Astrocyte of the hippocampus (primary cell): ENCODE measurements around the gene RXFP4.
"Not testable (repeated sequence)": the region's sequence is repeated elsewhere in the genome, so short reads cannot be mapped to it uniquely, and the experiment has no call there.

Experiments
- DNase-seq: peaks from one replicate; pipeline ENCODE4 v3.0.0; 2011; ENCODE audit warnings: low read depth, low spot score

RXFP4 gene

GRCh38 chr1:155940993-155941844 lies at the start of gene RXFP4:
Gene RXFP4, plus strand, starts transcription at chr1:155941638. Its CDS starts 72 bp downstream, at chr1:155941710.
- DNase-seq = no peak

GRCh38 chr1:155892796-155893195 lies 48.6 kb upstream of the RXFP4 start:
- peak; percentile 74 for DNase-seq

- DNase-seq = peak; percentile 75
Measured at GRCh38 chr1:155893389-155894142, 47.9 kb upstream of the RXFP4 start.

- DNase-seq = not testable (repeated sequence)
Measured at GRCh38 chr1:155895617-155896016, 45.8 kb upstream of the RXFP4 start.

GRCh38 chr1:155896476-155896875 lies 45.0 kb upstream of the RXFP4 start:
- DNase-seq = not testable (repeated sequence)

GRCh38 chr1:155897746-155898145 lies 43.7 kb upstream of the RXFP4 start:
- no peak for DNase-seq

- DNase-seq = no peak
Measured at GRCh38 chr1:155898888-155899287, 42.5 kb upstream of the RXFP4 start.

- no peak for DNase-seq
Measured at GRCh38 chr1:155899683-155900082, 41.8 kb upstream of the RXFP4 start.

GRCh38 chr1:155900161-155900560 lies 41.3 kb upstream of the RXFP4 start:
- no peak for DNase-seq

- DNase-seq = no peak
Measured at GRCh38 chr1:155904261-155904660, 37.2 kb upstream of the RXFP4 start.

GRCh38 chr1:155909894-155910293 lies 31.5 kb upstream of the RXFP4 start:
- peak; percentile 55 for DNase-seq

GRCh38 chr1:155910621-155911121 lies 30.8 kb upstream of the RXFP4 start:
- peak; percentile 75 for DNase-seq

- peak; percentile 92 for DNase-seq
Measured at GRCh38 chr1:155911156-155912055, 30.0 kb upstream of the RXFP4 start, which contains the start of gene RIT1. Gene RIT1, minus strand, starts transcription at chr1:155911349. Its CDS starts 588 bp downstream, at chr1:155910761.

GRCh38 chr1:155912056-155912536 lies 29.3 kb upstream of the RXFP4 start:
- no peak for DNase-seq

GRCh38 chr1:155913969-155914757 lies 27.3 kb upstream of the RXFP4 start:
- peak; percentile 34 for DNase-seq

- DNase-seq = no peak
Measured at GRCh38 chr1:155918660-155919059, 22.8 kb upstream of the RXFP4 start.

GRCh38 chr1:155919801-155920200 lies 21.6 kb upstream of the RXFP4 start:
- no peak for DNase-seq

GRCh38 chr1:155920717-155921116 lies 20.7 kb upstream of the RXFP4 start:
- DNase-seq = no peak

GRCh38 chr1:155925506-155925905 lies 15.9 kb upstream of the RXFP4 start:
- DNase-seq = no peak

- no peak for DNase-seq
Measured at GRCh38 chr1:155929057-155929456, 12.4 kb upstream of the RXFP4 start.
